H1 (cell line): ENCODE results near the gene SH3PXD2B. TPM values are rescaled to one million over a fixed set of nuclear protein-coding genes. Genes with fewer than 3 reads are reported as not detected.

Experiments
- CTCF ChIA-PET: fragments of 300-600 bp; sonication (Branson Sonifier 250); formaldehyde crosslinking; loops from one replicate; lab custom pipeline; 2021; ENCODE audit not compliant: partially characterized antibody; lab: Charles Lee
- POLR2A ChIA-PET: fragments of 300-600 bp; sonication (Branson Sonifier 250); formaldehyde crosslinking; loops from one replicate; lab custom pipeline; 2021; ENCODE audit warnings: inconsistent platforms; ENCODE audit not compliant: partially characterized antibody; lab: Charles Lee
- DNase-seq, 2 experiments: peaks; one replicate each; pipeline versions ENCODE4 v3.0.0 to v3.0.0-alpha.2; 2010 to 2022; ENCODE audit warnings: low spot score in 2 of 2, low read depth in 1 of 2, mixed read lengths in 1 of 2
- FAIRE-seq: peaks from 2 replicates; lab custom pipeline; 2011; peaks lifted over from hg19 to GRCh38; lab: Jason Lieb, UNC
- H2AFZ ChIP-seq: 2 replicates; pipeline ENCODE4 v1.8.1; 2012; ENCODE audit warnings: low read length, inconsistent platforms
- H2AK5ac ChIP-seq: 2 replicates; pipeline ENCODE4 v1.6.1; 2013; ENCODE audit warnings: low read depth, low read length
- H2BK120ac ChIP-seq: replicated peaks from 2 replicates; pipeline ENCODE3; 2013; ENCODE audit warnings: low read depth, low read length, inconsistent platforms
- H2BK12ac ChIP-seq: 2 replicates; pipeline ENCODE4 v1.6.1; 2013; ENCODE audit warnings: low read depth, low read length
- H2BK15ac ChIP-seq: 2 replicates; pipeline ENCODE4 v1.6.1; 2013; ENCODE audit warnings: low read length
- H2BK20ac ChIP-seq: 2 replicates; pipeline ENCODE4 v1.6.1; 2013; ENCODE audit warnings: low read length
- H2BK5ac ChIP-seq: 2 replicates; pipeline ENCODE4 v1.6.1; 2013; ENCODE audit warnings: low read depth, low read length
- H3K14ac ChIP-seq: 2 replicates; pipeline ENCODE4 v1.6.1; 2013; ENCODE audit warnings: inconsistent platforms; ENCODE audit not compliant: insufficient read length
- H3K18ac ChIP-seq: 2 replicates; pipeline ENCODE4 v1.6.1; 2013; ENCODE audit warnings: low read length; ENCODE audit errors: extremely low read depth
- H3K23ac ChIP-seq: 2 replicates; pipeline ENCODE4 v1.6.1; 2013; ENCODE audit warnings: inconsistent platforms; ENCODE audit not compliant: insufficient read length
- H3K23me2 ChIP-seq: 2 replicates; pipeline ENCODE4 v1.6.1; 2013; ENCODE audit warnings: low read depth, low read length
- H3K27ac ChIP-seq: 2 replicates; pipeline ENCODE4 v1.6.1; 2011; ENCODE audit warnings: low read depth, low read length, inconsistent platforms
- H3K27me3 ChIP-seq, 4 experiments: replicated peaks in 1 of 4; 1 replicate in 1 of 4; 2 replicates in 3 of 4; pipeline versions ENCODE4 v1.6.1 to v1.8.1; 2011 to 2013; ENCODE audit warnings: low read length in 3 of 4, mild to moderate bottlenecking in 3 of 4, inconsistent platforms in 2 of 4, mixed read lengths in 2 of 4, moderate library complexity in 1 of 4; ENCODE audit not compliant: control insufficient read depth in 3 of 4, insufficient read depth in 3 of 4; ENCODE audit errors: extremely low read depth in 1 of 4
- H3K36me3 ChIP-seq, 4 experiments: 2 replicates each; pipeline versions ENCODE4 v1.6.1 to v1.8.1; 2011 to 2013; ENCODE audit warnings: mild to moderate bottlenecking in 4 of 4, low read length in 3 of 4, moderate library complexity in 2 of 4, control low read depth in 1 of 4, inconsistent platforms in 1 of 4; ENCODE audit not compliant: insufficient read depth in 4 of 4, control insufficient read depth in 2 of 4
- H3K4ac ChIP-seq: replicated peaks from 2 replicates; pipeline ENCODE3; 2013; ENCODE audit warnings: low read length, low read depth, mixed read lengths, inconsistent platforms; ENCODE audit not compliant: insufficient read length
- H3K4me1 ChIP-seq, 4 experiments: replicated peaks in 1 of 4; 1 replicate in 1 of 4; 2 replicates in 3 of 4; pipeline versions ENCODE4 v1.6.1 to v1.8.1; 2011 to 2013; ENCODE audit warnings: low read length in 3 of 4, inconsistent platforms in 2 of 4, mixed read lengths in 1 of 4; ENCODE audit not compliant: insufficient read depth in 4 of 4, control insufficient read depth in 3 of 4
- H3K4me2 ChIP-seq, 2 experiments: 2 replicates each; pipeline versions ENCODE4 v1.6.1 to v1.8.1; 2011 to 2013; ENCODE audit warnings: low read depth in 2 of 2, low read length in 2 of 2, control low read depth in 1 of 2, inconsistent platforms in 1 of 2, mild to moderate bottlenecking in 1 of 2; ENCODE audit not compliant: insufficient read depth in 1 of 2
- H3K4me3 ChIP-seq, 4 experiments: fragments of 200-600, 300-600 bp in 1 of 4; sonication (generic), shearing (Covaris generic), sonication (Bioruptor Twin) in 1 of 4; 2 replicates each; pipeline versions ENCODE4 v1.5.1 to v1.8.1; 2011 to 2016; ENCODE audit warnings: low read length in 4 of 4, low read depth in 3 of 4, control low read depth in 2 of 4, inconsistent platforms in 2 of 4, mild to moderate bottlenecking in 2 of 4, mixed read lengths in 1 of 4, moderate library complexity in 1 of 4; ENCODE audit not compliant: insufficient read depth in 2 of 4; ENCODE audit errors: extremely low read depth in 1 of 4
- H3K56ac ChIP-seq: replicated peaks from 2 replicates; pipeline ENCODE3; 2013; ENCODE audit warnings: low read depth, mild to moderate bottlenecking, mixed read lengths, low read length, inconsistent platforms; ENCODE audit not compliant: insufficient read length
- H3K79me1 ChIP-seq: 2 replicates; pipeline ENCODE4 v1.6.1; 2013; ENCODE audit warnings: low read depth, low read length, control low read depth
- H3K79me2 ChIP-seq, 2 experiments: 2 replicates each; pipeline versions ENCODE4 v1.6.1 to v1.8.1; 2012 to 2013; ENCODE audit warnings: low read length in 2 of 2, mild to moderate bottlenecking in 2 of 2, inconsistent platforms in 1 of 2; ENCODE audit not compliant: insufficient read depth in 2 of 2, control insufficient read depth in 1 of 2
- H3K9ac ChIP-seq, 4 experiments: replicated peaks in 1 of 4; 1 replicate in 1 of 4; 2 replicates in 3 of 4; pipeline versions ENCODE4 v1.6.1 to v1.8.1; 2011 to 2013; ENCODE audit warnings: low read depth in 3 of 4, low read length in 3 of 4, control low read depth in 2 of 4, mild to moderate bottlenecking in 2 of 4, moderate library complexity in 2 of 4, inconsistent platforms in 1 of 4; ENCODE audit errors: extremely low read depth in 1 of 4
- H3K9me3 ChIP-seq, 2 experiments: 2 replicates each; pipeline versions ENCODE4 v1.6.1 to v1.8.1; 2012 to 2013; ENCODE audit warnings: mild to moderate bottlenecking in 2 of 2, moderate library complexity in 2 of 2, control low read depth in 1 of 2, inconsistent platforms in 1 of 2, low read depth in 1 of 2, low read length in 1 of 2, mixed read lengths in 1 of 2; ENCODE audit not compliant: insufficient read depth in 2 of 2
- H4K20me1 ChIP-seq, 2 experiments: replicated peaks in 1 of 2; 2 replicates each; pipeline versions ENCODE3 to v1.8.1; 2011 to 2013; ENCODE audit warnings: inconsistent platforms in 2 of 2, low read length in 2 of 2, mild to moderate bottlenecking in 1 of 2; ENCODE audit not compliant: insufficient read depth in 2 of 2, control insufficient read depth in 1 of 2
- H4K5ac ChIP-seq: 2 replicates; pipeline ENCODE4 v1.6.1; 2013; ENCODE audit warnings: low read length, low read depth, mixed read lengths, inconsistent platforms; ENCODE audit not compliant: insufficient read length
- H4K8ac ChIP-seq: 2 replicates; pipeline ENCODE4 v1.8.0; 2013; ENCODE audit warnings: mild to moderate bottlenecking, moderate library complexity, low read length, inconsistent platforms; ENCODE audit not compliant: insufficient read depth; ENCODE audit errors: extremely low read depth
- H4K91ac ChIP-seq: replicated peaks from 2 replicates; pipeline ENCODE3; 2013; ENCODE audit warnings: low read length, mixed read lengths, inconsistent platforms; ENCODE audit not compliant: insufficient read length
- ATF3 ChIP-seq: IDR thresholded peaks from 2 replicates; pipeline ENCODE4 v1.6.1; 2011; ENCODE audit warnings: low read depth, mild to moderate bottlenecking, low read length; ENCODE audit not compliant: insufficient read depth
- BCL11A ChIP-seq, 2 experiments: IDR thresholded peaks; one replicate each; pipeline ENCODE4 v1.6.1; 2011; ENCODE audit warnings: low read depth in 2 of 2, low read length in 2 of 2, mild to moderate bottlenecking in 2 of 2
- CBX8 ChIP-seq: fragments of 300-800, 300-1000 bp; sonication (generic); IDR thresholded peaks from 2 replicates; pipeline ENCODE4 v1.7.1; 2016; ENCODE audit warnings: low read depth, low read length, borderline replicate concordance
- FOSL1 ChIP-seq: IDR thresholded peaks from 2 replicates; pipeline ENCODE4 v1.6.1; 2011; ENCODE audit warnings: mild to moderate bottlenecking, low read depth, low read length, moderate library complexity; ENCODE audit not compliant: insufficient read depth
- NRF1 ChIP-seq: IDR thresholded peaks from 2 replicates; pipeline ENCODE4 v1.6.1; 2011; ENCODE audit warnings: mild to moderate bottlenecking, low read depth, low read length, improper control_type of control experiment
- POU5F1 ChIP-seq: IDR thresholded peaks from 2 replicates; pipeline ENCODE4 v1.6.1; 2011; ENCODE audit warnings: low read depth, mild to moderate bottlenecking, low read length, moderate library complexity
- RNF2 ChIP-seq: fragments of 200-900, 300-1000 bp; sonication (generic); IDR thresholded peaks from 2 replicates; pipeline ENCODE4 v1.7.1; 2016; ENCODE audit warnings: borderline replicate concordance, low read depth, mild to moderate bottlenecking, antibody characterized with exemption, low read length; ENCODE audit not compliant: poor library complexity, severe bottlenecking; ENCODE audit errors: missing control alignments
- SIN3A ChIP-seq, 2 experiments: IDR thresholded peaks in 1 of 2; conservative IDR thresholded peaks in 1 of 2; 2 replicates each; pipeline ENCODE4 v1.6.1; 2011 to 2012; ENCODE audit warnings: low read length in 2 of 2, improper control_type of control experiment in 1 of 2, low read depth in 1 of 2, mild to moderate bottlenecking in 1 of 2
- SUZ12 ChIP-seq: fragments of 200-600 bp; sonication (generic); IDR thresholded peaks from 2 replicates; pipeline ENCODE4 v1.6.1; 2012; ENCODE audit warnings: mild to moderate bottlenecking, inconsistent platforms, low read length, moderate library complexity, mixed read lengths
- TBP ChIP-seq: IDR thresholded peaks from 2 replicates; pipeline ENCODE4 v1.6.1; 2011; ENCODE audit warnings: low read depth, low read length, improper control_type of control experiment
- WGBS, 2 experiments: shearing (Covaris generic) in 1 of 2; methylation state at CpG; one replicate each; pipeline versions ENCODE4 v1.1.6 to v1.1.7; 2013 to 2015; ENCODE audit warnings: low lambda C conversion rate in 2 of 2, mixed read lengths in 2 of 2, inconsistent platforms in 1 of 2, low coverage in 1 of 2, missing lambda C conversion rate in 1 of 2; ENCODE audit not compliant: insufficient replicate concordance in 2 of 2, insufficient coverage in 1 of 2, insufficient read length in 1 of 2; ENCODE audit errors: extremely low coverage in 1 of 2, missing lambda C conversion rate in 1 of 2; 5-methylcytosine and 5-hydroxymethylcytosine counted together
- polyA plus RNA-seq, 7 experiments: library from polyadenylated mRNA; depleted of rRNA in 3 of 7; stranded (reverse) in 5 of 7; unstranded in 2 of 7; fragments of >200 nt in 5 of 7; fragments of 200-250 nt in 2 of 7; gene quantifications; 1 replicate in 5 of 7; 2 replicates in 1 of 7; 4 replicates in 1 of 7; pipeline versions ENCODE4 v1.2.1 to v1.2.3, GENCODE V29; 2011 to 2013; ENCODE audit warnings: missing spikeins in 2 of 7, mixed read lengths in 2 of 7
- total RNA-seq: library from RNA; stranded (reverse); fragmentation: NEBNext Ultra II Directional; extraction: Animal tissue kit (Norgen Biotek cat#: 25700); gene quantifications from 2 replicates; pipeline ENCODE4 v1.2.1, GENCODE V29; 2021

The SH3PXD2B gene
- total and polyA plus RNA-seq, 2 of the 8 experiments (the other 6 are each of a cell fraction or from before 2014, with no cell fraction given): 32.9 to 72.9 TPM

- Histone ChIP-seq H3K23me2 (no peaks in the 10 kb centered on the region), H2AFZ (no peak overlapping the region), H3K27me3 (no peaks in the 10 kb centered on the region), H2AK5ac (no peak overlapping the region), H4K91ac (no peak overlapping the region), H2BK120ac (no peak overlapping the region), H3K79me1 (peaks cover 6% of the 10 kb centered on the region), H2BK5ac (no peak overlapping the region), H3K4ac (no peak overlapping the region), H2BK12ac (no peak overlapping the region), H3K36me3 (peaks cover 3 to 25% (median 13%) of the 10 kb centered on the region in 4 experiments), H3K79me2 (no peaks in the 10 kb centered on the region), H2BK15ac (no peak overlapping the region), H3K9me3 (no peaks in the 10 kb centered on the region), H3K9ac (no peak overlapping the region), H3K4me2 (no peak overlapping the region), H4K20me1 (peaks cover 3 to 17% of the 10 kb centered on the region in 2 experiments), H3K56ac (no peak overlapping the region), H3K18ac (no peak overlapping the region), H4K8ac (no peak overlapping the region), H3K23ac (no peak overlapping the region), H3K4me3 (no peak overlapping the region), H3K4me1 (no peaks in the 10 kb centered on the region; a peak in 1 of 7 replicates), H3K14ac (no peak overlapping the region), H3K27ac (no peak overlapping the region), H4K5ac (no peak overlapping the region), H2BK20ac (no peak overlapping the region)
- ChIA-PET POLR2A (interaction anchor here (1.0 to 1.2 kb wide), 2 partner anchors 12 to 16 kb away, joined by 3 read pairs; no protein-coding TSS in a partner anchor), CTCF (interaction anchor here (0.6 to 1.5 kb wide), 3 partner anchors 81 to 488 kb away, joined by 3 read pairs; no protein-coding TSS in a partner anchor)
- no peak for DNase-seq
- 95% methylated on average over 13 of the region's 13 CpGs; no CpG with 5 or more reads in 1 of the 2 experiments for WGBS, 2 experiments
- FAIRE-seq: no peak
- no peak for TF ChIP-seq RNF2
- TF ChIP-seq TBP: no peak
- no peak for TF ChIP-seq CBX8
- no peak for TF ChIP-seq SUZ12
- no peak for TF ChIP-seq FOSL1
- TF ChIP-seq NRF1: no peak
- no peak for TF ChIP-seq BCL11A (IDR thresholded peaks at IDR 0.05; ENCODE audit: low read depth in 2 of 2, low read length in 2 of 2)
- TF ChIP-seq POU5F1: no peak
- no peak for TF ChIP-seq ATF3
- TF ChIP-seq SIN3A (conservative IDR thresholded peaks at IDR 0.05 in 1 of 2, IDR thresholded peaks at IDR 0.05 in 1 of 2; ENCODE audit: low read depth in 1 of 2, low read length in 2 of 2): no peak
Observed at GRCh38 chr5:172415362-172416275, 38.7 kb downstream of the SH3PXD2B start.
